GM23248 (cell line): ENCODE results near the gene RASAL2. TPM values are rescaled to one million over a fixed set of nuclear protein-coding genes. Genes with fewer than 3 reads are reported as not detected.

Experiments
- DNase-seq: peaks from one replicate; pipeline ENCODE4 v3.0.0-alpha.2; 2015
- H2AFZ ChIP-seq: fragments of 200-600 bp; sonication (generic); 2 replicates; pipeline ENCODE4 v1.6.1; 2016; ENCODE audit warnings: antibody characterized with exemption
- H3F3A ChIP-seq: fragments of 200-600 bp; sonication (generic); 2 replicates; pipeline ENCODE4 v1.6.1; 2016; ENCODE audit warnings: mild to moderate bottlenecking, antibody characterized with exemption, mixed run types; ENCODE audit not compliant: insufficient read depth
- H3K27ac ChIP-seq: fragments of 200-600 bp; sonication (generic); 2 replicates; pipeline ENCODE4 v1.5.1; 2016; ENCODE audit warnings: mild to moderate bottlenecking
- H3K27me3 ChIP-seq: fragments of 200-600 bp; sonication (generic); replicated peaks from 2 replicates; pipeline ENCODE4 v1.6.1; 2016; ENCODE audit warnings: mild to moderate bottlenecking; ENCODE audit not compliant: insufficient read depth
- H3K36me3 ChIP-seq: fragments of 200-600 bp; sonication (generic); 2 replicates; pipeline ENCODE4 v1.6.1; 2016; ENCODE audit warnings: low read depth, mild to moderate bottlenecking
- H3K4me1 ChIP-seq: fragments of 200-600 bp; sonication (generic); 2 replicates; pipeline ENCODE4 v1.6.1; 2016; ENCODE audit warnings: mild to moderate bottlenecking; ENCODE audit not compliant: insufficient read depth
- H3K4me2 ChIP-seq: fragments of 200-600 bp; sonication (generic); one replicate; pipeline ENCODE4 v1.6.1; 2016; ENCODE audit warnings: mild to moderate bottlenecking; ENCODE audit not compliant: unreplicated experiment
- H3K4me3 ChIP-seq: fragments of 200-600 bp; sonication (generic); 2 replicates; pipeline ENCODE4 v1.5.1; 2016; ENCODE audit warnings: mild to moderate bottlenecking
- H3K79me2 ChIP-seq: fragments of 200-600 bp; sonication (generic); 2 replicates; pipeline ENCODE4 v1.6.1; 2016; ENCODE audit warnings: mild to moderate bottlenecking; ENCODE audit not compliant: insufficient read depth
- H3K9ac ChIP-seq: fragments of 200-600 bp; sonication (generic); 2 replicates; pipeline ENCODE4 v1.6.1; 2016; ENCODE audit warnings: mild to moderate bottlenecking
- H3K9me2 ChIP-seq: fragments of 200-600 bp; sonication (generic); 2 replicates; pipeline ENCODE4 v1.6.1; 2016; ENCODE audit warnings: mixed run types, mild to moderate bottlenecking, moderate library complexity; ENCODE audit not compliant: insufficient read depth
- H3K9me3 ChIP-seq: fragments of 200-600 bp; sonication (generic); one replicate; pipeline ENCODE4 v1.6.1; 2017; ENCODE audit warnings: low read depth
- H4K20me1 ChIP-seq: fragments of 200-600 bp; sonication (generic); 2 replicates; pipeline ENCODE4 v1.6.0; 2016; ENCODE audit not compliant: insufficient read depth
- EZH2 ChIP-seq: fragments of 200-600 bp; sonication (generic); IDR thresholded peaks from 2 replicates; pipeline ENCODE4 v1.6.1; 2018; ENCODE audit warnings: antibody characterized with exemption, mild to moderate bottlenecking; ENCODE audit not compliant: insufficient read depth, poor library complexity, severe bottlenecking
- EZH2phosphoT487 ChIP-seq: fragments of 200-600 bp; sonication (generic); IDR thresholded peaks from 2 replicates; pipeline ENCODE4 v1.6.1; 2018; ENCODE audit warnings: antibody characterized with exemption, moderate library complexity, mild to moderate bottlenecking, low read depth; ENCODE audit not compliant: insufficient read depth
- WGBS, 2 experiments: methylation state at CpG; one replicate each; pipeline ENCODE4 v1.1.6; 2015 to 2017; ENCODE audit warnings: low lambda C conversion rate in 2 of 2, low coverage in 1 of 2; ENCODE audit errors: missing lambda C conversion rate in 2 of 2; 5-methylcytosine and 5-hydroxymethylcytosine counted together
- in situ Hi-C: fragments of 300-500 bp; cut with MboI; formaldehyde crosslinking; loops from 2 replicates; pipeline ENCODE4 v1.15.0; 2020
- polyA plus RNA-seq: library from polyadenylated mRNA; unstranded; fragments of >200 nt; fragmentation: Nextera tagmentation; extraction: Ambion mirVana; gene quantifications from 2 replicates; pipeline ENCODE4 v1.2.1, GENCODE V29; 2016
- total RNA-seq: library from RNA; depleted of rRNA; stranded (reverse); fragments of >200 nt; shearing (Covaris generic); gene quantifications from 2 replicates; pipeline ENCODE4 v1.2.3, GENCODE V29; 2014

The RASAL2 gene
- total and polyA plus RNA-seq, 2 experiments from 2014 or later = 10.1 to 23.1 TPM

DNA sequence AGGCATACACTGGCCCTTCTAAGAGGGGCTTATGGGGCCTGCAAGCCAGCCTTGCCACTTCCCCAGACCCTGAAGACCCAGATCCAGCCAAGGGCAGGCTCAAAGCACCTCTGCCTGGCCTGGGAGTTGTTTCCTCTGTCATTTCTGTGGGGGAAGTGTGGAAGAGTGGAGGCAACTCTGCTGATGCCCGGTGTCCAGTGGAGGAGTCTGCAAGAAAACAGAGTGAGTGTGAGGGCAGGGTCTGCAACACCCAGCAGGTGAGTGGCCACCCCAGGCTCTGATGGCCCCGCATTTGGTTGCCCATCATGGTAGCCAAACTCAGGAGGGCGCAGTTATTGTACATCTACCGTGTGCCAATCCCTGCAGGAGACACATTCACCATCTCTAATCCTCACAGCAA is 394.5 kb downstream of the RASAL2 start:
- Histone ChIP-seq H4K20me1 (no peaks in the 10 kb centered on the region), H3F3A (peaks cover 13% of the 10 kb centered on the region), H3K36me3 (no peaks in the 10 kb centered on the region), H3K27me3 (no peaks in the 10 kb centered on the region), H3K79me2 (no peaks in the 10 kb centered on the region), H3K27ac (no peak overlapping the region), H3K9me3 (no peaks in the 10 kb centered on the region), H3K9me2 (no peaks in the 10 kb centered on the region), H3K4me3 (no peak overlapping the region), H3K4me2 (no peak overlapping the region), H2AFZ (no peak overlapping the region), H3K9ac (no peak overlapping the region), H3K4me1 (no peaks in the 10 kb centered on the region)
- DNase-seq = no peak
- WGBS, 2 experiments = 89 to 93% methylated on average over 4 of the region's 4 CpGs
- in situ Hi-C loops = no loop called here
- TF ChIP-seq EZH2 (no peak), EZH2phosphoT487 (no peak)

DNA sequence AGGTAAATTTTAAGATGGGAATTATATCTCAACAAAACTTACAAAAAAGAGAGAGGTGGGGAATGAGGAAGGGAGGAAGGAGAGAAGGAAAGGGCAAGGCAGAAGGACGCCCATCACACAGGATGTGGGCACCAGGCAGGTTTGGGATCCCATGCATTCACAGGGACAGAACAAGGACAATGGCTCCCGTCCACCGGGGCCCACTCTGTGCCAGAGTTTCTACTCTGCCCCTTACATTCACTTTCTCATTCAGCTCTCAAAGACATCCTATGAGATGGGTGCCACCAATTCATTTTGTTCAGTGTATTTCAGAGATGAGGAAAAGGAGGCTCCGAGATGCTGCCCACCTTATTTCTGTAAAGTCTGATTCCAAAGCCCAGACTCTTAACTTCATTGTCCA is 395.5 kb downstream of the RASAL2 start:
- Histone ChIP-seq H4K20me1 (no peaks in the 10 kb centered on the region), H3K36me3 (no peaks in the 10 kb centered on the region), H3K4me2 (no peak overlapping the region), H3K27ac (no peak overlapping the region), H3K79me2 (no peaks in the 10 kb centered on the region), H3K9me2 (no peaks in the 10 kb centered on the region), H3K27me3 (no peaks in the 10 kb centered on the region), H3F3A (peaks cover 6% of the 10 kb centered on the region), H3K9me3 (no peaks in the 10 kb centered on the region), H2AFZ (no peak overlapping the region), H3K4me3 (no peak overlapping the region), H3K4me1 (no peaks in the 10 kb centered on the region), H3K9ac (no peak overlapping the region)
- no peak for DNase-seq
- TF ChIP-seq EZH2phosphoT487 (no peak), EZH2 (no peak)
- 94% methylated on average over 4 of the region's 4 CpGs for WGBS, 2 experiments
- in situ Hi-C loops = no loop called here

DNA sequence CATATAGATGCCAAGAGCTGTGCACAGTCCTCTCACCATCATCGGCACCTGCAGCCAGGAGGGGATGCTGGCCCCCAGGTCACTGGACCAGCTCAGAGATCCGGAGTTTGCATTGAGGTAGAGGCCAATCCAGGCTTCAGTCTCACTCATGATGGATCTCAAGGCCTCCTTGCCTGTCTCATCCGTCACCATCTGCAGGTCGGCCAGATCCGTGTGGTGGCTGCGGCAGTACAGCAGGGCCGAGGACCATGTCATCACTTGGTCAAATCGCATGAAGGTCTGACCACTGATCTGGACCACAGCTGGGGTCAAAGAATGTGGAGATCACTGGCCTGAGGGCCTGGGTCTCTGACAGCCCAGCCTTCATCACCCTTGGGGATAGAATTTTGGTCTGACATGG is 396.2 kb downstream of the RASAL2 start:
- in situ Hi-C loops = loop anchor here (10.0 kb wide), 1 partner anchor 185 kb away; no protein-coding TSS in a partner anchor
- H3K9me3 ChIP-seq = no peaks in the 10 kb centered on the region
- H3K36me3 ChIP-seq = no peaks in the 10 kb centered on the region
- H3K9ac ChIP-seq = no peak overlapping the region
- no peaks in the 10 kb centered on the region for H3K9me2 ChIP-seq
- H4K20me1 ChIP-seq = no peaks in the 10 kb centered on the region
- no peaks in the 10 kb centered on the region for H3K79me2 ChIP-seq
- 81 to 86% methylated on average over 8 of the region's 8 CpGs for WGBS, 2 experiments
- H3F3A ChIP-seq = peaks cover 6% of the 10 kb centered on the region; the same call in 1 of the 2 replicates
- H3K4me2 ChIP-seq = no peak overlapping the region
- no peak overlapping the region for H2AFZ ChIP-seq
- no peak for DNase-seq
- no peaks in the 10 kb centered on the region for H3K4me1 ChIP-seq
- TF ChIP-seq EZH2 (no peak), EZH2phosphoT487 (no peak)
- no peak overlapping the region for H3K4me3 ChIP-seq
- no peaks in the 10 kb centered on the region for H3K27me3 ChIP-seq
- H3K27ac ChIP-seq = no peak overlapping the region

DNA sequence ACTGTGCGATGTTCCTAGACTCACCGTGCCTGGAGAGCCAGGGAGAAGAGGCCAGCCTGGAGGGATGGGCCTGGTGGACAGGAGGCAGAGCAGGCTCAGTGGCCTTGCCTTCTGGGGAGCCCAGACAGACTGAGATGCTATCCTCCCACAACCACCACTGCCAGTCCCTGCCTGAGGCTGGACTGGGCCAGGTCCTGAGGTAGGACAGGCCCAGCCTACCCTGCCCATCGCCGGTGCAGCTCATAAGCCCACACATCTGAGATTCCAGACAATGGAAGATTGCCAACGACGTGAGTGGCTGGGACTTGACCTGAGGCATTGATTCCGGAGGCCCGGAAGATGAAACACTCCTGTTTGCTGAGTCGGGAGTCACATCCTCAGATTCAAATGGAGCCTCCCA is 397.1 kb downstream of the RASAL2 start:
- in situ Hi-C loops = loop anchor here (10.0 kb wide), 1 partner anchor 186 kb away; no protein-coding TSS in a partner anchor
- WGBS, 2 experiments = 83 to 85% methylated on average over 9 of the region's 9 CpGs

DNA sequence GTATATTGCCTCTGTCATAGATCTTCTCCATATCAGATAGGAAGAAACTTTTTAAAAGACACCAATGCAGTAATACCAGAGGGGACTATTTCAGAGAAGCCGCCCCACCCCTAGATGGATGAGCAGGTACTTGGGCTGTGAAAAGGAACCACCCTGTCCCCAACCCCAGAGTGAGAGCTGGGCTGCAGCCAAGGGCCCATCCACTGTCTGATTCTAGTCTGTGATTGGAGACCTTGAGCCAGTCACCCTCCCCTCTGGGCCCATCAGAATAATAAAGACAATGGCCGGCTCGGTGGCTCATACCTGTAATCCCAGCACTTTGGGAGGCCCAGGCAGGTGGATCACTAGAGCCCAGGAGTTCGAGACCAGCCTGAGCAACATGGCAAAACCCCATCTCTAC is 397.8 kb downstream of the RASAL2 start:
- no peak overlapping the region for H3K4me2 ChIP-seq
- no peak overlapping the region for H3K9ac ChIP-seq
- no peaks in the 10 kb centered on the region for H4K20me1 ChIP-seq
- no peak overlapping the region for H3K4me3 ChIP-seq
- TF ChIP-seq EZH2 (no peak), EZH2phosphoT487 (no peak)
- H3K27ac ChIP-seq = no peak overlapping the region
- in situ Hi-C loops = loop anchor here (10.0 kb wide), 1 partner anchor 187 kb away; no protein-coding TSS in a partner anchor
- no peaks in the 10 kb centered on the region for H3F3A ChIP-seq
- no peaks in the 10 kb centered on the region for H3K9me2 ChIP-seq
- H3K36me3 ChIP-seq = no peaks in the 10 kb centered on the region
- no peaks in the 10 kb centered on the region for H3K27me3 ChIP-seq
- no peaks in the 10 kb centered on the region for H3K9me3 ChIP-seq
- no peaks in the 10 kb centered on the region for H3K79me2 ChIP-seq
- WGBS, 2 experiments = 90 to 94% methylated on average over 4 of the region's 4 CpGs
- H2AFZ ChIP-seq = no peak overlapping the region
- no peak for DNase-seq
- no peaks in the 10 kb centered on the region for H3K4me1 ChIP-seq

More for the DNA sequence above, 397.1 kb downstream of the RASAL2 start:
- Histone ChIP-seq H3K79me2 (no peaks in the 10 kb centered on the region), H2AFZ (no peak overlapping the region), H3K36me3 (no peaks in the 10 kb centered on the region), H3K27ac (no peak overlapping the region), H4K20me1 (no peaks in the 10 kb centered on the region), H3K9me3 (no peaks in the 10 kb centered on the region), H3K4me1 (no peaks in the 10 kb centered on the region), H3K9ac (no peak overlapping the region), H3F3A (no peaks in the 10 kb centered on the region), H3K27me3 (no peaks in the 10 kb centered on the region), H3K4me2 (no peak overlapping the region), H3K4me3 (no peak overlapping the region), H3K9me2 (no peaks in the 10 kb centered on the region)
- DNase-seq = no peak
- TF ChIP-seq EZH2phosphoT487 (no peak), EZH2 (no peak)
